H1 (cell line): ENCODE data around the gene OBSCN. TPM values are rescaled to one million over a fixed set of nuclear protein-coding genes. Genes with fewer than 3 reads are reported as not detected.

ENCODE experiments used
- CTCF ChIA-PET: fragments of 300-600 bp; sonication (Branson Sonifier 250); formaldehyde crosslinking; loops from one replicate; lab custom pipeline; 2021; ENCODE audit not compliant: partially characterized antibody; lab: Charles Lee
- POLR2A ChIA-PET: fragments of 300-600 bp; sonication (Branson Sonifier 250); formaldehyde crosslinking; loops from one replicate; lab custom pipeline; 2021; ENCODE audit warnings: inconsistent platforms; ENCODE audit not compliant: partially characterized antibody; lab: Charles Lee
- DNase-seq, 2 experiments: peaks; one replicate each; pipeline versions ENCODE4 v3.0.0 to v3.0.0-alpha.2; 2010 to 2022; ENCODE audit warnings: low spot score in 2 of 2, low read depth in 1 of 2, mixed read lengths in 1 of 2
- FAIRE-seq: peaks from 2 replicates; lab custom pipeline; 2011; peaks lifted over from hg19 to GRCh38; lab: Jason Lieb, UNC
- H2AFZ ChIP-seq: 2 replicates; pipeline ENCODE4 v1.8.1; 2012; ENCODE audit warnings: low read length, inconsistent platforms
- H2AK5ac ChIP-seq: 2 replicates; pipeline ENCODE4 v1.6.1; 2013; ENCODE audit warnings: low read depth, low read length
- H2BK120ac ChIP-seq: replicated peaks from 2 replicates; pipeline ENCODE3; 2013; ENCODE audit warnings: low read depth, low read length, inconsistent platforms
- H2BK12ac ChIP-seq: 2 replicates; pipeline ENCODE4 v1.6.1; 2013; ENCODE audit warnings: low read depth, low read length
- H2BK15ac ChIP-seq: 2 replicates; pipeline ENCODE4 v1.6.1; 2013; ENCODE audit warnings: low read length
- H2BK20ac ChIP-seq: 2 replicates; pipeline ENCODE4 v1.6.1; 2013; ENCODE audit warnings: low read length
- H2BK5ac ChIP-seq: 2 replicates; pipeline ENCODE4 v1.6.1; 2013; ENCODE audit warnings: low read depth, low read length
- H3K14ac ChIP-seq: 2 replicates; pipeline ENCODE4 v1.6.1; 2013; ENCODE audit warnings: inconsistent platforms; ENCODE audit not compliant: insufficient read length
- H3K18ac ChIP-seq: 2 replicates; pipeline ENCODE4 v1.6.1; 2013; ENCODE audit warnings: low read length; ENCODE audit errors: extremely low read depth
- H3K23ac ChIP-seq: 2 replicates; pipeline ENCODE4 v1.6.1; 2013; ENCODE audit warnings: inconsistent platforms; ENCODE audit not compliant: insufficient read length
- H3K23me2 ChIP-seq: 2 replicates; pipeline ENCODE4 v1.6.1; 2013; ENCODE audit warnings: low read depth, low read length
- H3K27ac ChIP-seq: 2 replicates; pipeline ENCODE4 v1.6.1; 2011; ENCODE audit warnings: low read depth, low read length, inconsistent platforms
- H3K27me3 ChIP-seq, 4 experiments: replicated peaks in 1 of 4; 1 replicate in 1 of 4; 2 replicates in 3 of 4; pipeline versions ENCODE4 v1.6.1 to v1.8.1; 2011 to 2013; ENCODE audit warnings: low read length in 3 of 4, mild to moderate bottlenecking in 3 of 4, inconsistent platforms in 2 of 4, mixed read lengths in 2 of 4, moderate library complexity in 1 of 4; ENCODE audit not compliant: control insufficient read depth in 3 of 4, insufficient read depth in 3 of 4; ENCODE audit errors: extremely low read depth in 1 of 4
- H3K36me3 ChIP-seq, 4 experiments: 2 replicates each; pipeline versions ENCODE4 v1.6.1 to v1.8.1; 2011 to 2013; ENCODE audit warnings: mild to moderate bottlenecking in 4 of 4, low read length in 3 of 4, moderate library complexity in 2 of 4, control low read depth in 1 of 4, inconsistent platforms in 1 of 4; ENCODE audit not compliant: insufficient read depth in 4 of 4, control insufficient read depth in 2 of 4
- H3K4ac ChIP-seq: replicated peaks from 2 replicates; pipeline ENCODE3; 2013; ENCODE audit warnings: low read length, low read depth, mixed read lengths, inconsistent platforms; ENCODE audit not compliant: insufficient read length
- H3K4me1 ChIP-seq, 4 experiments: replicated peaks in 1 of 4; 1 replicate in 1 of 4; 2 replicates in 3 of 4; pipeline versions ENCODE4 v1.6.1 to v1.8.1; 2011 to 2013; ENCODE audit warnings: low read length in 3 of 4, inconsistent platforms in 2 of 4, mixed read lengths in 1 of 4; ENCODE audit not compliant: insufficient read depth in 4 of 4, control insufficient read depth in 3 of 4
- H3K4me2 ChIP-seq, 2 experiments: 2 replicates each; pipeline versions ENCODE4 v1.6.1 to v1.8.1; 2011 to 2013; ENCODE audit warnings: low read depth in 2 of 2, low read length in 2 of 2, control low read depth in 1 of 2, inconsistent platforms in 1 of 2, mild to moderate bottlenecking in 1 of 2; ENCODE audit not compliant: insufficient read depth in 1 of 2
- H3K4me3 ChIP-seq, 4 experiments: fragments of 200-600, 300-600 bp in 1 of 4; sonication (generic), shearing (Covaris generic), sonication (Bioruptor Twin) in 1 of 4; 2 replicates each; pipeline versions ENCODE4 v1.5.1 to v1.8.1; 2011 to 2016; ENCODE audit warnings: low read length in 4 of 4, low read depth in 3 of 4, control low read depth in 2 of 4, inconsistent platforms in 2 of 4, mild to moderate bottlenecking in 2 of 4, mixed read lengths in 1 of 4, moderate library complexity in 1 of 4; ENCODE audit not compliant: insufficient read depth in 2 of 4; ENCODE audit errors: extremely low read depth in 1 of 4
- H3K56ac ChIP-seq: replicated peaks from 2 replicates; pipeline ENCODE3; 2013; ENCODE audit warnings: low read depth, mild to moderate bottlenecking, mixed read lengths, low read length, inconsistent platforms; ENCODE audit not compliant: insufficient read length
- H3K79me1 ChIP-seq: 2 replicates; pipeline ENCODE4 v1.6.1; 2013; ENCODE audit warnings: low read depth, low read length, control low read depth
- H3K79me2 ChIP-seq, 2 experiments: 2 replicates each; pipeline versions ENCODE4 v1.6.1 to v1.8.1; 2012 to 2013; ENCODE audit warnings: low read length in 2 of 2, mild to moderate bottlenecking in 2 of 2, inconsistent platforms in 1 of 2; ENCODE audit not compliant: insufficient read depth in 2 of 2, control insufficient read depth in 1 of 2
- H3K9ac ChIP-seq, 4 experiments: replicated peaks in 1 of 4; 1 replicate in 1 of 4; 2 replicates in 3 of 4; pipeline versions ENCODE4 v1.6.1 to v1.8.1; 2011 to 2013; ENCODE audit warnings: low read depth in 3 of 4, low read length in 3 of 4, control low read depth in 2 of 4, mild to moderate bottlenecking in 2 of 4, moderate library complexity in 2 of 4, inconsistent platforms in 1 of 4; ENCODE audit errors: extremely low read depth in 1 of 4
- H3K9me3 ChIP-seq, 2 experiments: 2 replicates each; pipeline versions ENCODE4 v1.6.1 to v1.8.1; 2012 to 2013; ENCODE audit warnings: mild to moderate bottlenecking in 2 of 2, moderate library complexity in 2 of 2, control low read depth in 1 of 2, inconsistent platforms in 1 of 2, low read depth in 1 of 2, low read length in 1 of 2, mixed read lengths in 1 of 2; ENCODE audit not compliant: insufficient read depth in 2 of 2
- H4K20me1 ChIP-seq, 2 experiments: replicated peaks in 1 of 2; 2 replicates each; pipeline versions ENCODE3 to v1.8.1; 2011 to 2013; ENCODE audit warnings: inconsistent platforms in 2 of 2, low read length in 2 of 2, mild to moderate bottlenecking in 1 of 2; ENCODE audit not compliant: insufficient read depth in 2 of 2, control insufficient read depth in 1 of 2
- H4K5ac ChIP-seq: 2 replicates; pipeline ENCODE4 v1.6.1; 2013; ENCODE audit warnings: low read length, low read depth, mixed read lengths, inconsistent platforms; ENCODE audit not compliant: insufficient read length
- H4K8ac ChIP-seq: 2 replicates; pipeline ENCODE4 v1.8.0; 2013; ENCODE audit warnings: mild to moderate bottlenecking, moderate library complexity, low read length, inconsistent platforms; ENCODE audit not compliant: insufficient read depth; ENCODE audit errors: extremely low read depth
- H4K91ac ChIP-seq: replicated peaks from 2 replicates; pipeline ENCODE3; 2013; ENCODE audit warnings: low read length, mixed read lengths, inconsistent platforms; ENCODE audit not compliant: insufficient read length
- CREB1 ChIP-seq: IDR thresholded peaks from 2 replicates; pipeline ENCODE4 v1.6.1; 2012; ENCODE audit warnings: inconsistent platforms
- E2F6 ChIP-seq: IDR thresholded peaks from 2 replicates; pipeline ENCODE4 v1.6.1; 2012; ENCODE audit warnings: inconsistent platforms
- KDM5A ChIP-seq: fragments of 200-600 bp; IDR thresholded peaks from 2 replicates; pipeline ENCODE4 v1.7.1; 2012; ENCODE audit warnings: mild to moderate bottlenecking, low read length, inconsistent platforms, mixed read lengths
- MAFK ChIP-seq: IDR thresholded peaks from 2 replicates; pipeline ENCODE4 v1.6.1; 2012; ENCODE audit warnings: low read depth, mild to moderate bottlenecking, improper control_type of control experiment, low read length
- MAX ChIP-seq: IDR thresholded peaks from 2 replicates; pipeline ENCODE4 v1.6.1; 2012; ENCODE audit warnings: inconsistent platforms
- RFX5 ChIP-seq: IDR thresholded peaks from 2 replicates; pipeline ENCODE4 v1.6.1; 2011; ENCODE audit warnings: low read depth, low read length, improper control_type of control experiment, borderline replicate concordance
- RNF2 ChIP-seq: fragments of 200-900, 300-1000 bp; sonication (generic); IDR thresholded peaks from 2 replicates; pipeline ENCODE4 v1.7.1; 2016; ENCODE audit warnings: borderline replicate concordance, low read depth, mild to moderate bottlenecking, antibody characterized with exemption, low read length; ENCODE audit not compliant: poor library complexity, severe bottlenecking; ENCODE audit errors: missing control alignments
- RXRA ChIP-seq: IDR thresholded peaks from 2 replicates; pipeline ENCODE4 v1.6.1; 2011; ENCODE audit warnings: low read depth, mild to moderate bottlenecking, low read length, moderate library complexity; ENCODE audit not compliant: insufficient read depth
- SP1 ChIP-seq: IDR thresholded peaks from 2 replicates; pipeline ENCODE4 v1.6.1; 2011; ENCODE audit warnings: low read depth, low read length
- SP4 ChIP-seq: IDR thresholded peaks from 2 replicates; pipeline ENCODE4 v1.6.1; 2012; ENCODE audit warnings: low read length, inconsistent platforms
- TEAD4 ChIP-seq: IDR thresholded peaks from 2 replicates; pipeline ENCODE4 v1.6.1; 2012; ENCODE audit warnings: low read depth, low read length, inconsistent platforms, mixed read lengths
- WGBS, 2 experiments: shearing (Covaris generic) in 1 of 2; methylation state at CpG; one replicate each; pipeline versions ENCODE4 v1.1.6 to v1.1.7; 2013 to 2015; ENCODE audit warnings: low lambda C conversion rate in 2 of 2, mixed read lengths in 2 of 2, inconsistent platforms in 1 of 2, low coverage in 1 of 2, missing lambda C conversion rate in 1 of 2; ENCODE audit not compliant: insufficient replicate concordance in 2 of 2, insufficient coverage in 1 of 2, insufficient read length in 1 of 2; ENCODE audit errors: extremely low coverage in 1 of 2, missing lambda C conversion rate in 1 of 2; 5-methylcytosine and 5-hydroxymethylcytosine counted together
- polyA plus RNA-seq, 7 experiments: library from polyadenylated mRNA; depleted of rRNA in 3 of 7; stranded (reverse) in 5 of 7; unstranded in 2 of 7; fragments of >200 nt in 5 of 7; fragments of 200-250 nt in 2 of 7; gene quantifications; 1 replicate in 5 of 7; 2 replicates in 1 of 7; 4 replicates in 1 of 7; pipeline versions ENCODE4 v1.2.1 to v1.2.3, GENCODE V29; 2011 to 2013; ENCODE audit warnings: missing spikeins in 2 of 7, mixed read lengths in 2 of 7
- total RNA-seq: library from RNA; stranded (reverse); fragmentation: NEBNext Ultra II Directional; extraction: Animal tissue kit (Norgen Biotek cat#: 25700); gene quantifications from 2 replicates; pipeline ENCODE4 v1.2.1, GENCODE V29; 2021

The OBSCN gene
- total and polyA plus RNA-seq, 2 of the 8 experiments (the other 6 are each of a cell fraction or from before 2014, with no cell fraction given), result 7.5 to 28.4 TPM

GRCh38 chr1:228359613-228360532 is 152.0 kb downstream of the OBSCN start:
- Histone ChIP-seq H3K4me2 (no peak overlapping the region), H3K27me3 (no peaks in the 10 kb centered on the region; a peak in 2 of 7 replicates), H3K79me2 (no peaks in the 10 kb centered on the region), H3K4ac (no peak overlapping the region), H2BK20ac (no peak overlapping the region), H2BK120ac (no peak overlapping the region), H3K23ac (no peak overlapping the region), H3K14ac (no peak overlapping the region), H3K4me1 (no peaks in the 10 kb centered on the region; a peak in 2 of 7 replicates), H2AFZ (no peak overlapping the region), H3K79me1 (no peaks in the 10 kb centered on the region), H4K20me1 (no peaks in the 10 kb centered on the region), H4K8ac (no peak overlapping the region; the same call in 1 of the 2 replicates), H4K5ac (no peak overlapping the region), H2AK5ac (no peak overlapping the region), H2BK5ac (no peak overlapping the region), H3K56ac (no peak overlapping the region), H3K4me3 (no peak overlapping the region), H2BK12ac (no peak overlapping the region), H3K27ac (no peak overlapping the region), H3K9ac (no peak overlapping the region), H2BK15ac (no peak overlapping the region), H4K91ac (no peak overlapping the region), H3K23me2 (no peaks in the 10 kb centered on the region), H3K18ac (no peak overlapping the region), H3K36me3 (no peaks in the 10 kb centered on the region), H3K9me3 (peaks cover 0 to 3% of the 10 kb centered on the region in 2 experiments; a peak in 1 of 4 replicates)
- POLR2A ChIA-PET, result interaction anchor here (1.2 kb wide), 1 partner anchor 97 kb away, joined by 4 read pairs; a partner anchor contains a TSS
- FAIRE-seq (no peak), DNase-seq (no peak)
- CTCF ChIA-PET, result interaction anchor here (0.7 kb wide), 1 partner anchor 19 kb away, joined by 3 read pairs; no protein-coding TSS in a partner anchor
- WGBS, 2 experiments, result 93% methylated on average over 28 of the region's 45 CpGs; no CpG with 5 or more reads in 1 of the 2 experiments
- TF ChIP-seq RFX5, result no peak
- no peak for TF ChIP-seq RNF2
- no peak for TF ChIP-seq E2F6
- no peak for TF ChIP-seq SP4
- TF ChIP-seq KDM5A, result no peak
- TF ChIP-seq CREB1, result no peak
- no peak for TF ChIP-seq TEAD4
- TF ChIP-seq MAFK, result no peak
- TF ChIP-seq SP1, result no peak
- TF ChIP-seq RXRA, result no peak
- no peak for TF ChIP-seq MAX
